Muscle layer of duodenum (tissue), 2 donors: ENCODE measurements around the gene JARID2.

Source experiments
- H3K27ac ChIP-seq: one replicate; pipeline ENCODE4 v1.7.0; 2013; ENCODE audit warnings: mild to moderate bottlenecking, low read length
- H3K27me3 ChIP-seq: one replicate; pipeline ENCODE4 v1.7.0; 2013; ENCODE audit warnings: low read depth, mild to moderate bottlenecking, control low read depth, low read length
- H3K36me3 ChIP-seq, 2 donors: one replicate each; pipeline ENCODE4 v1.7.0; 2013; ENCODE audit warnings: low read length in 2 of 2, control low read depth in 1 of 2, mild to moderate bottlenecking in 1 of 2; ENCODE audit not compliant: insufficient read depth in 2 of 2, control insufficient read depth in 1 of 2
- H3K4me1 ChIP-seq, 2 donors: one replicate each; pipeline ENCODE4 v1.7.0; 2013; ENCODE audit warnings: low read length in 2 of 2, mild to moderate bottlenecking in 2 of 2, control low read depth in 1 of 2, moderate library complexity in 1 of 2; ENCODE audit not compliant: insufficient read depth in 2 of 2, control insufficient read depth in 1 of 2
- H3K4me3 ChIP-seq, 2 donors: one replicate each; pipeline ENCODE4 v1.7.0; 2013; ENCODE audit warnings: low read length in 2 of 2, low read depth in 1 of 2, mild to moderate bottlenecking in 1 of 2
- H3K9me3 ChIP-seq, 2 donors: one replicate each; pipeline ENCODE4 v1.7.0; 2013; ENCODE audit warnings: low read length in 2 of 2, control low read depth in 1 of 2, mild to moderate bottlenecking in 1 of 2; ENCODE audit not compliant: control insufficient read depth in 1 of 2
- donor health status: healthy.

The JARID2 gene

DNA sequence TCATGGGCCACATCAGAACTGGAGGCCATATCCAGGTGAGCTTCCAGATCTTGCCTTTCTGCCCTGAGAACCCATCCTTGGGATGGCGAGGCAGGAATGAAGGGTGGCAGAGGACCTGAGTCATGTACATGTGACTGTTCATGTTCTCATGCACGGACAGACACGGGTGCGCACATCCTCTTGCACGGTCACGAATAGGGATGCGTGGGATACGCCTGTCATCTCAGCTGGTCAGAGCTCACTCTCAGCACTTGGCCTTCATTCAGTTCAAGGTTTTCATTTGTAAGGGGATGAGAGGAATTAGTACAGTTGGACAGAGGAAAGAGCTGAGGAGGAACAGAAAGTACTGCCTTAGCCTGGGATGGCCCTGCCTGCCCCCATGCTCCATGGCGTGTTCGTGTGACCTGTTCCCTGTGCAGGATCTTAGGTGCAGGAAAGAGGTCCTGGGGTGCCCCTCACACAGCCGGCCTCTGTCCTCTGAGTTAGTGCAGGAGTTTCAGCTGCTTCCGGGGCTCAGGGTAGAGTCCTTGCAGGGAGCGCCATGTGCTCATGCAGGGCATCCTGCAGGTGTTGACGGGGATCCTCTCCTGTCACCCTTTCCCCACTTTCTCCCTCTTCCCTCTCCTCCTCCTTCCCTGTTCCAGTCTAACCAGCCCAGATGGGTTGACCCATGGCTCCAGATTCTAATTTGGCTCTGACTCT is 243.5 kb downstream of the JARID2 start:
- Histone ChIP-seq H3K27ac (no peak overlapping the region), H3K9me3 (no peaks in the 10 kb centered on the region), H3K4me3 (no peak overlapping the region), H3K4me1 (peaks cover 5 to 12% of the 10 kb centered on the region in 2 donors), H3K27me3 (no peaks in the 10 kb centered on the region), H3K36me3 (peaks cover 11 to 23% of the 10 kb centered on the region in 2 donors)

DNA sequence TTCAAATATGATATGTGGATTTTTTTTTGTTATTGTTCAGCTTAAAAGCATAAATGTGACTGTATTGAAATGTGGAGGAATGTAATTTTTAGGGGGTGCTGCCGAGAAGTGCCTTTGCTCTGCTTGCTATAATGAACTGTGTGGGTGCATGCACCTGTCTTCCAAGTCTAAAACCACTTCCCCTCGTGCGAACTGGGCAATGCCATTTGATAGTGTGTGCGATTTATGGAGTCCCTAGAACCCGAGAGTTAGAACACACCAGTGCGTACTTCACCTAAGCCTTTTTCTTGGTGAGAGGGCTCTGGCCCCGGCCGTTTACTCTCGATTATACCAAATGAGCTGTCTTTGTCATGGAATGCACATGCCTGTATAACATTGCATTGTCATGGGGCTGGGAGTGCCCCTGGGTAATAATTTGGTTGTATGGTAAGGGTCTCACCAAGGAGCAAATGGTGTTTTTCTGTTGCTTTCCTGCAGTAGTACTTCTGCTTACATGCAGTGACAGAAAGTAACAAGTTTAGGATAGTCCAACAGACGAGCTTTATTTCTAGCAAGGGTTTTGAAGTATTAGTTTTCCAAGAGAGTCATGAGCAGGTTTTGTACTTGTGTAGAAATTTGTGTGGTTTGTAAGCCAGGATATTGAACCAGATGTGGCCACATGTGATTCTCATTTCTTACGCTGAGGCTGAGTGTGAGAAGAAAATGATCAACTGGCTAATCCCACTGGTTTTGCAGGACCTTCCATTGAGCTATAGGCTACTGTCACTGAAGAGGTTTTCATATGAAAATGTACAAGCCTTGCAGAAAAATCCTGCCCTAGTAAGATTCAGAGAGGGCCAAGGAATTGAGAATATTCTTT is 244.6 kb downstream of the JARID2 start:
- Histone ChIP-seq H3K4me1 (peaks cover 5 to 18% of the 10 kb centered on the region in 2 donors), H3K9me3 (no peaks in the 10 kb centered on the region), H3K4me3 (no peak overlapping the region), H3K27me3 (no peaks in the 10 kb centered on the region), H3K27ac (no peak overlapping the region), H3K36me3 (peaks cover 11 to 23% of the 10 kb centered on the region in 2 donors)

DNA sequence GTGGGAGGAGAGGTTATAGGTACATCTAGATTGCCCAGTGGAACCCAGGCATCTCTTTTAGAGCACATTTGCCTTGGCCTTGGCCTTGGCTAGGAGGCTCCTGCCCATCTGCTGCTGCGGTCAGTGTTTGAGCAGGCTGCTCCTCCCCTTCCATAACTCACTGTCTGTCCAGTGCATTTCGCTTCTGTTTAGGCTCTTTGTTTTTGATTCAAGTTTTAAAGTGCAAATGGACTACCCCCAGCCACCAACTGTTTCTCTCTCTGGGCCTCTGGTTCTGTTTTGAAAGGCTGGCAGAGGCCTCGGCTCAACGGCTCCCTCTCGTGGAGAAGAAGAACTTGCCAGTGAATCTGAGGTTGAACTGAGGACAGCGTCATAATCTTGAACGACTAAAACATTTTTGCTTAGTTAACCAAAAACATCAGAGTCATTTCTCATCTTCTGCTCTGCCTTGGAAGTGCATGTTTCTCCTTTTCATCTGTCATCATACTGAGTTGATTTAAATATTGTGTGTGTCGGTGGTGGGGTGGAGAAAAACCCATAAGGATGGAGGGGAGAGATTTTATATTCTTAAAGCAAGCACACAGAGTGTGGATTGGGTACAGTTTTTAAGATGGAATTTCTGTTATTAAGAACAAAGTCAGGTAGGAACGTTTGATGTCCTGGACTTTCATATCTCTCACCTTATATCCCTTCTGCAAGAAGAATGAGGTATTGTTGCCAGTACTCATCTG is 245.6 kb downstream of the JARID2 start:
- peaks cover 11 to 29% of the 10 kb centered on the region in 2 donors for H3K36me3 ChIP-seq
- no peak overlapping the region for H3K4me3 ChIP-seq
- no peaks in the 10 kb centered on the region for H3K27me3 ChIP-seq
- H3K27ac ChIP-seq, result no peak overlapping the region
- no peaks in the 10 kb centered on the region for H3K9me3 ChIP-seq
- peaks cover 5 to 21% of the 10 kb centered on the region in 2 donors for H3K4me1 ChIP-seq

DNA sequence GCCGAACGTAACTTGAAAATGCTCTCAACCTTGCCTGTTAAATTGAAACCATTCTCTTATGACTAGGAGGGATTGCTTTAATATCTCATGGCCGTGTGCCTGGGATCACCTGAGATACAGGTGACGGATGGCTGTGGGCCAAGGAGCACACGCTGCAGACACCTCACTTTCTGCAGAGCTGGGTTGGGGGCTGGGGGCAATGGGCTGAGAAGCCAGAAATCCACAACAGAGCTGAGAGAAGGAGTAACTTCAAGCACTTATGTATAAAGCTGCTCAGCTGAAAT is 246.1 kb downstream of the JARID2 start:
- no peak overlapping the region for H3K27ac ChIP-seq

DNA sequence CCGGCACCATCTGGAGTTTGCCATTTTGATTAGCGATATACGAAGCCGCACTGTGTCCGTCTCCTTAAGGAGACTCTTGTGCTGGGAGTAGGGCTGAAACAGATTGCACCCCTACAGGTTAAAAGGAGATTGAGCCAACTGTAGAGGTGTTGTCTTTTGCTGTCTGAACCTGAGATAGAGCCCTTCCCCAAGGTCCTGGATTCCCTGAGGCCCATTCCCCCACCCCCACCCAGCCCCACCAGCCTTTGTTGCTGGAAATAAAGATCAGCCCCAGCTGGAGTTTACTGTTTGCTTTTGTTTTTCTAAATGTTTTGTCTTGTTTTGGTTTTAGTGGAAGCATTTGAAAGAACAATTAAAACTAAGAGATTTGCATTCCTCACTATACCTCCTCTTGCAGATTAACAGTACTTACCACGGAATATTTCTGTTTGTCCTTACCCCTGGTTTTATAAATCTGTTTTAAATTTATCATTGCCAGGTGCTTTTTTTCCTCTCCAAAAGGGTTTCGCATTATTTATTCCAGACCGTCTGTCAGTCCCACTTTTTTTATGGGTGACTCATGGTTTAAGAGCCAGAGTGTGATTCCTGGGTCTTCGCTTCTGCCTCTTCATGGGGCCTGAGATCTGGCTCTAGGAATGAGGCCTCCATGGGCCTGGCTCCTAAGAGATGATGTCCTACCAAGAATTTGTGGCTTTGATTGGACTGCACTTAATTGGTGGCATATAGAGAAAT is 247.7 kb downstream of the JARID2 start:
- H3K36me3 ChIP-seq, result peaks cover 10 to 23% of the 10 kb centered on the region in 2 donors
- peaks cover 5 to 21% of the 10 kb centered on the region in 2 donors for H3K4me1 ChIP-seq
- H3K27me3 ChIP-seq, result no peaks in the 10 kb centered on the region
- H3K4me3 ChIP-seq, result no peak overlapping the region
- H3K9me3 ChIP-seq, result no peaks in the 10 kb centered on the region
- no peak overlapping the region for H3K27ac ChIP-seq

More for the DNA sequence above, 246.1 kb downstream of the JARID2 start:
- Histone ChIP-seq H3K36me3 (peaks cover 14 to 34% of the 10 kb centered on the region in 2 donors), H3K9me3 (no peaks in the 10 kb centered on the region), H3K27me3 (no peaks in the 10 kb centered on the region), H3K4me1 (peaks cover 5 to 21% of the 10 kb centered on the region in 2 donors), H3K4me3 (no peak overlapping the region)

DNA sequence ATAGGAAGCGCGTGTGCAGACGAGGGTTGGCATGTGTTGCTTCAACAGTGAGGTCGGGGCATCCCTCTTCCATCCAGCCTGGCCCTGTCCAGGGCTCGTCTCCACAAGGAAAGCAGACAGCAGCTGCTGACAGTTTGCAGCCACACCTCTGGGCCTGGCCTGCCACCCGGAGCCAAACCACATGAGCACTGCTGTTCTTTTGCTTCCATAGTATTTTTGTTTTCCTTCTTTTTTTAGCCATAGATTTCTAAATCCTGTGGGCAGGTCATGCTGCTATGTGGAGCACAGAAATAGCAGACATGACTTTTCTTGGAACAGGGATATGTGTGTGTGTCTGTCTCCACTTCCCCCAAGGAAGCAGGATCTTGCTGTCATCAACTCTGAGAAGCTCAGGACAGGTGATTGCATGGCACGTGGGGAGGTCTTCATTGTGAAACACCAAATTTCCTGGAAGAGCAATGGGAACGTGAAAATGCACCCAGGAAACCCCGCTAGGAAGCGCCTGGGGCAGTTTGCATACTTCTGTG is 249.6 kb downstream of the JARID2 start:
- Histone ChIP-seq H3K27me3 (no peaks in the 10 kb centered on the region), H3K36me3 (peaks cover 10 to 13% of the 10 kb centered on the region in 2 donors), H3K27ac (no peak overlapping the region), H3K4me3 (no peak overlapping the region), H3K9me3 (no peaks in the 10 kb centered on the region), H3K4me1 (peaks cover 5 to 21% of the 10 kb centered on the region in 2 donors)

DNA sequence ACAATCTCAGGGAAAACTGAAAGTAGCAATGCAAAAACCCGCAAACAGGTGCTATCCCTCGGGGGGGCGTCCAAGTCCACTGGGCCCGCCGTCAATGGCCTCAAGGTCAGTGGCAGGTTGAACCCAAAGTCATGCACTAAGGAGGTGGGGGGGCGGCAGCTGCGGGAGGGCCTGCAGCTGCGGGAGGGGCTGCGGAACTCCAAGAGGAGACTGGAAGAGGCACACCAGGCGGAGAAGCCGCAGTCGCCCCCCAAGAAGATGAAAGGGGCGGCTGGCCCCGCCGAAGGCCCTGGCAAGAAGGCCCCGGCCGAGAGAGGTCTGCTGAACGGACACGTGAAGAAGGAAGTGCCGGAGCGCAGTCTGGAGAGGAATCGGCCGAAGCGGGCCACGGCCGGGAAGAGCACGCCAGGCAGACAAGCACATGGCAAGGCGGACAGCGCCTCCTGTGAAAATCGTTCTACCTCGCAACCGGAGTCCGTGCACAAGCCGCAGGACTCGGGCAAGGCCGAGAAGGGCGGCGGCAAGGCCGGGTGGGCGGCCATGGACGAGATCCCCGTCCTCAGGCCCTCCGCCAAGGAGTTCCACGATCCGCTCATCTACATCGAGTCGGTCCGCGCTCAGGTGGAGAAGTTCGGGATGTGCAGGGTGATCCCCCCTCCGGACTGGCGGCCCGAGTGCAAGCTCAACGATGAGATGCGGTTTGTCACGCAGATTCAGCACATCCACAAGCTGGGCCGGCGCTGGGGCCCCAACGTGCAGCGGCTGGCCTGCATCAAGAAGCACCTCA is 250.7 kb downstream of the JARID2 start:
- Histone ChIP-seq H3K4me1 (peaks cover 0 to 15% of the 10 kb centered on the region in 2 donors), H3K27me3 (no peaks in the 10 kb centered on the region), H3K4me3 (no peak overlapping the region), H3K9me3 (no peaks in the 10 kb centered on the region), H3K36me3 (peaks cover 20 to 22% of the 10 kb centered on the region in 2 donors), H3K27ac (no peak overlapping the region)

DNA sequence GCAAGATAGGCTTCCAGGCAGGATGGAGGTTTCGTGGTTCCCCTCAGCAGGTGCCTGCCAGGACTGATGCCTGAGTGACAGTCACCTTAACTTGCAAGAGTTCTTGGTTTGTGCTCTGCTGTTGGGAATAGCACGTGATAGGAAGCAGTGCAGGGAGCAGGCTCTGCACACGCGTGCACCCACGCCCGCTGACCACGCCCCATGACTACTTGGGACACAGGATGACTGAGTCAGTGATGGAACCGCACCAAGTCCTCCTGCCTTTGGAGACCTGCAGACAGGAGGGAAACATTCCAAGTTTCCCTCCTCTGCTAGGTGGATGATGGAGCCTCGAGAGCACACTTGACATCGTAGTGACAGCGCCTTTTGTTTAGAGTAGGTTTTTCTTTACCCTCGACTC is 252.8 kb downstream of the JARID2 start:
- Histone ChIP-seq H3K36me3 (peaks cover 21 to 23% of the 10 kb centered on the region in 2 donors), H3K27me3 (no peaks in the 10 kb centered on the region), H3K27ac (no peak overlapping the region), H3K4me3 (no peak overlapping the region), H3K4me1 (peaks cover 0 to 9% of the 10 kb centered on the region in 2 donors), H3K9me3 (no peaks in the 10 kb centered on the region)

DNA sequence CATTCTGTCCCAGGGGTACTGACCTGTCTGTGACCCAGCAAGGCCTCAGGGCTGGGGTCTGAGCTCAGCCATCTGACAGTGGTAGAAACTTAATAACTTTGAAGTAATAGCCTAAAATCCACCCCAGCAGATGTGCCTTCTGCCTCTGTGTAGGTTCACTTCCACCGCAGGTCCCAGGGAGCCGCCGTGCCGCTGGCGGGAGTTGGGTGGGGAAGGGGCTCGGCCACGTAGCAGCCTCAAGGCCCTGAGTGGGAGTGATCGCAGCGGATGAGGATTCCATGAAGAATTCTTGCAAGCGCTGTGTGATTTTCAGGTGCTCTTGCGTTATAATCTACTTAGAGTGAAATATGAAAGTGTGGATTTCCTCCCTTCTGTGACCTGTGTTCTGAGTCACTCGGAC is 253.3 kb downstream of the JARID2 start:
- Histone ChIP-seq H3K4me1 (peaks cover 0 to 10% of the 10 kb centered on the region in 2 donors), H3K4me3 (no peak overlapping the region), H3K27me3 (no peaks in the 10 kb centered on the region), H3K36me3 (peaks cover 21 to 23% of the 10 kb centered on the region in 2 donors), H3K27ac (no peak overlapping the region), H3K9me3 (no peaks in the 10 kb centered on the region)

DNA sequence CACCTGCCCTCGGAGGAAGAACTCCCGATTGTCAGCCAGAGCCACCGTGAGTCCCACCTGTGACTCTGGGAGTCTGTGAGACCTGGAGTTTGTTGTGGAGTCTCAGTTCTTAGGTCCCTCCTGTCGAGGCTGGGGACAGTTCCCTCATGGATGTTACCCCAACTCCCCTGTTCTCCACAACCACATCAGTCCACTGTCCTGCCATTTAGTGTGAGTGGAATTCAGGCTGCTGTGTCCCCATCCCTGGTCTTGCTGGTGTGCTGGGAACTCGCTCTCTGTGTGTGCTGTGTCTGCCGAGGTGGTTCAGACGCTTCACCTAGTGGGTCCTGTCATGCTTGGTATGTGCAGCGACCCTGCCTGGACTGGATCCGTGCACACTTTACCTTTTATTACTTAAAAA is 253.7 kb downstream of the JARID2 start:
- peaks cover 21 to 23% of the 10 kb centered on the region in 2 donors for H3K36me3 ChIP-seq
- H3K27ac ChIP-seq, result no peak overlapping the region
- H3K4me3 ChIP-seq, result no peak overlapping the region
- H3K4me1 ChIP-seq, result peaks cover 0 to 15% of the 10 kb centered on the region in 2 donors
- no peaks in the 10 kb centered on the region for H3K9me3 ChIP-seq
- H3K27me3 ChIP-seq, result no peaks in the 10 kb centered on the region
